Testis (tissue), 3 donors: ENCODE results near the gene COX6B2. TPM values are rescaled to one million over a fixed set of nuclear protein-coding genes. Genes with fewer than 3 reads are reported as not detected.

Source experiments
- DNase-seq: peaks from one replicate; pipeline ENCODE4 v3.0.0-alpha.2; 2019
- H3K27ac ChIP-seq, 2 donors: fragments of 200-600 bp; sonication (generic); one replicate each; pipeline ENCODE4 v1.5.1; 2019
- H3K27me3 ChIP-seq: fragments of 200-600 bp; sonication (generic); one replicate; pipeline ENCODE4 v1.5.1; 2019
- H3K36me3 ChIP-seq: fragments of 200-600 bp; sonication (generic); one replicate; pipeline ENCODE4 v1.5.1; 2017; ENCODE audit warnings: low read depth; ENCODE audit errors: missing control alignments
- H3K4me1 ChIP-seq: fragments of 200-600 bp; sonication (generic); one replicate; pipeline ENCODE4 v1.5.1; 2019
- H3K4me3 ChIP-seq, 2 donors: fragments of 200-600 bp; sonication (generic); one replicate each; pipeline ENCODE4 v1.5.1; 2017 to 2019
- H3K9me3 ChIP-seq: fragments of 200-600 bp; sonication (generic); one replicate; pipeline ENCODE4 v1.5.1; 2017
- POLR2A ChIP-seq: fragments of 450-650 bp; IDR thresholded peaks from one replicate; pipeline ENCODE4 v1.6.1; 2017; ENCODE audit warnings: antibody characterized with exemption, mild to moderate bottlenecking, moderate library complexity
- WGBS, 2 donors: methylation state at CpG; one replicate each; pipeline ENCODE4 v1.1.5; 2018; 5-methylcytosine and 5-hydroxymethylcytosine counted together
- intact Hi-C: fragments of 100-400 bp; cut with DNase I; formaldehyde crosslinking; loops from one replicate; pipeline ENCODE4 v1.15.1; 2023; ENCODE audit warnings: low total_unique reads
- polyA plus RNA-seq: library from polyadenylated mRNA; stranded (reverse); fragments of 350-450 nt; fragmentation: Illumina TruSeq; extraction: RNeasy Lipid Tissue Mini Kit (QIAGEN cat#74804); gene quantifications from one replicate; pipeline ENCODE4 v1.2.3, GENCODE V29; 2014; ENCODE audit warnings: low read depth, low replicate concordance; ENCODE audit not compliant: insufficient read depth
- total RNA-seq, 2 donors: library from RNA; depleted of rRNA; stranded (reverse); fragments of >200 nt; gene quantifications; one replicate each; pipeline ENCODE4 v1.2.3, GENCODE V29; 2016
- TF ChIP-seq, protein P1 (sequence below), 3 experiments: fragments of 450-650 bp in 2 of 3; fragments of 200-600 bp in 1 of 3; sonication (generic) in 1 of 3; IDR thresholded peaks; one replicate each; pipeline ENCODE4 v1.5.1; 2016 to 2019; ENCODE audit warnings: antibody characterized with exemption in 3 of 3, mild to moderate bottlenecking in 2 of 3, moderate library complexity in 1 of 3

Gene COX6B2
- total and polyA plus RNA-seq, 3 donors from 2014 or later, result 27.9 to 171 (median 47.5) TPM

DNA sequence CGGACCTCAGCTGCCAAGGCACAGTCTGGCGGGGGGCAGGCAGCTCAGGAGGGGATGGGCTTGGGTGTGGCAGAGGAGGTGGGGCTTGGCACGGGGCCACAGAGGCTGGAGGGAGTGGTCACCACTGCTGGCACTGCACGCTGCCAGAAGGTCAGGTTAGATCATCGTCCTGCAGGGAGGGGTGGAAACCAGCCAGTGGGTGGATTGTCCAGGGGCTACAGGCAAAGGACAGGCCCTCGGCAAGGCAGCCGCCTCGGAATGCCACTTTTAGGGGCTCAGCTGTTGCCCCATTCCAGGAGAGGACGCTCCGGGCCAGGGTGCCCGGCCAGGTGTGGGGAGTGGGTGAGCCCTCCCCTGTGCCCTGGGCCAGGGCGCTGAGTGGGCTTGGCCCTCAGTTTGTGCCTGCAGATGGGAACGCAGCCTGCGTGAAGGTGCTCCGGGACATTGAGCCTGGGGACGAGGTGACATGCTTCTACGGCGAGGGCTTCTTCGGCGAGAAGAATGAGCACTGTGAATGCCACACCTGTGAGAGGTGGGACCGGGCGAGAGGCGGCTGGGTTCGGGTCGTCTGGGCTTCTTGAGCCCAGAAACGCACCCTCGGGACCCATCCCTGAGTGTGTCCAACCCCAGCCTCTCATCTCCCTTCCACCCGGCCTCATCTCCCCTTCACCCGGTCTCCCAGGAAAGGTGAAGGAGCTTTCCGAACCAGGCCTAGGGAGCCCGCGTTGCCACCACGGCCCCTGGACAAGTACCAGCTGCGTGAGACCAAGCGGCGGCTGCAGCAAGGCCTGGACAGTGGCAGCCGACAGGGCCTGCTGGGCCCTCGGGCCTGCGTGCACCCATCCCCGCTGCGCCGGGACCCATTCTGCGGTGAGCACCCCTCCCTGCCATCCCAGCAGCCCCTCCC is 8.4 kb downstream of the COX6B2 start:
- no peak for TF ChIP-seq POLR2A
- TF ChIP-seq, protein P1, sequence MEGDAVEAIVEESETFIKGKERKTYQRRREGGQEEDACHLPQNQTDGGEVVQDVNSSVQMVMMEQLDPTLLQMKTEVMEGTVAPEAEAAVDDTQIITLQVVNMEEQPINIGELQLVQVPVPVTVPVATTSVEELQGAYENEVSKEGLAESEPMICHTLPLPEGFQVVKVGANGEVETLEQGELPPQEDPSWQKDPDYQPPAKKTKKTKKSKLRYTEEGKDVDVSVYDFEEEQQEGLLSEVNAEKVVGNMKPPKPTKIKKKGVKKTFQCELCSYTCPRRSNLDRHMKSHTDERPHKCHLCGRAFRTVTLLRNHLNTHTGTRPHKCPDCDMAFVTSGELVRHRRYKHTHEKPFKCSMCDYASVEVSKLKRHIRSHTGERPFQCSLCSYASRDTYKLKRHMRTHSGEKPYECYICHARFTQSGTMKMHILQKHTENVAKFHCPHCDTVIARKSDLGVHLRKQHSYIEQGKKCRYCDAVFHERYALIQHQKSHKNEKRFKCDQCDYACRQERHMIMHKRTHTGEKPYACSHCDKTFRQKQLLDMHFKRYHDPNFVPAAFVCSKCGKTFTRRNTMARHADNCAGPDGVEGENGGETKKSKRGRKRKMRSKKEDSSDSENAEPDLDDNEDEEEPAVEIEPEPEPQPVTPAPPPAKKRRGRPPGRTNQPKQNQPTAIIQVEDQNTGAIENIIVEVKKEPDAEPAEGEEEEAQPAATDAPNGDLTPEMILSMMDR (IDR thresholded peaks at IDR 0.05), result no peak
- Histone ChIP-seq H3K9me3 (no peaks in the 10 kb centered on the region), H3K27ac (no peak overlapping the region), H3K4me1 (peaks cover 7% of the 10 kb centered on the region), H3K36me3 (no peaks in the 10 kb centered on the region), H3K27me3 (no peaks in the 10 kb centered on the region), H3K4me3 (no peak overlapping the region)
- WGBS, 2 donors, result 80 to 87% methylated on average over 10 to 43 of the region's 43 CpGs
- intact Hi-C loops, result no loop called here
- peak; percentile 33 for DNase-seq

DNA sequence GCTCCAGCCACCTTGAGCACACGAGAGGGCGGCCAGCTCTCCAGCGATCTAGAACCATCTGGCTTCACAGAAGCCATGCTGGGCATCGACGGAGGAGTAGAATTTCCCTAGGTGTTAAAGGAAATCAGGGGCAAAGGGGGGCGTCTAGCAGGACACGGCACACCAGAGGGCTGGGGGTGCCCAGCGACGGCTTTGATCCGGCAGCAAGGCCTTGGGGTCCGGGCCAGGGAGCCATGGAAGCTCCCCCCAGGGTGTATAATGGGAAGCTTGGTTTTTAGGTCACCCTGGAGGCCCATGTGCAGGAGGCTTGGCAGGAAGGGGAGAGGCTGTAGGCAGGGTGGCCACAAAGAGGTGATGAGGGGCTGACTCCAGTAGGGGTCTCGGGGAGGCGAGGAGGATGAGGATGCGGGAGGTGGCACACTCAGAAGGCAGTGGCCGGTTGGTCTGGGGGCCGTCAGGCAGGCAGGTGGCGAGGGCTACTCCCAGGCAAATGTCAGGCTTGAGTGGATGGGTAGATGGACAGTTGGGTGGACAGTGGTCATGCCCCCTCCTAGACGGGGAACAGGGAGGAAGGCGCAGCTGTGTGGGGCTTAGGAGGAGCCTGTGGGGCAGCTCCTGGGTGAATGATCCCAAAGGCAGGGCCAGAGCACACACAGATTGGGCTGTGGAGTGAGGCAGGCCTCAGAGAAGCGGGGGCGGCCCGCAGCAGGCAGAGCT is 9.3 kb downstream of the COX6B2 start:
- H3K36me3 ChIP-seq, result no peaks in the 10 kb centered on the region
- intact Hi-C loops, result no loop called here
- DNase-seq, result no peak
- peaks cover 15% of the 10 kb centered on the region for H3K4me1 ChIP-seq
- no peak overlapping the region for H3K27ac ChIP-seq
- H3K9me3 ChIP-seq, result no peaks in the 10 kb centered on the region
- WGBS, 2 donors, result 87 to 88% methylated on average over 17 to 22 of the region's 22 CpGs
- no peak overlapping the region for H3K4me3 ChIP-seq
- no peak for TF ChIP-seq POLR2A
- TF ChIP-seq, protein P1 (IDR thresholded peaks at IDR 0.05), result no peak
- H3K27me3 ChIP-seq, result no peaks in the 10 kb centered on the region

DNA sequence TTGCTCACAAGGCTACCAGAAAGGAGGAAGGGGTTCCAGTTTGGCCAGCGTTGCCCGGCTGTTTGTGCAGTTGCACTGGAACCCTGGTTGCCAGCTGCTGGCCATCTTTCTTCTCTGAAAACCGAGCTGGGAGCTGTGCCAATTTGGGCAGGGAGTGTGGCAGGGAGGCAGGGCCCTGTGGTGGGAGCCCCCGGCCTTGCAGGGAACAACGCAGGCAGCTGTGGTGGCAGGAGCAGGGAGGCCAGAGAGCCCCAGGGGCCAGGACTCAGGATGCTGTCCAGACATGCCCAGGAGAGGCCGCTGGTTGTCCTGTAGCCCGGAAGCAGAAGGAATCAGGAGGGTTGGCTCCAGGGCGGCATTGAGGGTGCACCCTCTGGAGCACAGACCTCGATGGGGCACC is 10.1 kb downstream of the COX6B2 start:
- TF ChIP-seq POLR2A, result no peak
- TF ChIP-seq, protein P1 (IDR thresholded peaks at IDR 0.05), result no peak
- H3K9me3 ChIP-seq, result no peaks in the 10 kb centered on the region
- 78 to 79% methylated on average over 6 to 9 of the region's 9 CpGs for WGBS, 2 donors
- H3K27me3 ChIP-seq, result no peaks in the 10 kb centered on the region
- peaks cover 16% of the 10 kb centered on the region for H3K4me1 ChIP-seq
- intact Hi-C loops, result loop anchor here (5.0 kb wide), 1 partner anchor 38 kb away; the partner anchor contains the start of gene TMEM238
- no peaks in the 10 kb centered on the region for H3K36me3 ChIP-seq
- peak; percentile 45 for DNase-seq
- H3K4me3 ChIP-seq, result no peak overlapping the region
- no peak overlapping the region for H3K27ac ChIP-seq

DNA sequence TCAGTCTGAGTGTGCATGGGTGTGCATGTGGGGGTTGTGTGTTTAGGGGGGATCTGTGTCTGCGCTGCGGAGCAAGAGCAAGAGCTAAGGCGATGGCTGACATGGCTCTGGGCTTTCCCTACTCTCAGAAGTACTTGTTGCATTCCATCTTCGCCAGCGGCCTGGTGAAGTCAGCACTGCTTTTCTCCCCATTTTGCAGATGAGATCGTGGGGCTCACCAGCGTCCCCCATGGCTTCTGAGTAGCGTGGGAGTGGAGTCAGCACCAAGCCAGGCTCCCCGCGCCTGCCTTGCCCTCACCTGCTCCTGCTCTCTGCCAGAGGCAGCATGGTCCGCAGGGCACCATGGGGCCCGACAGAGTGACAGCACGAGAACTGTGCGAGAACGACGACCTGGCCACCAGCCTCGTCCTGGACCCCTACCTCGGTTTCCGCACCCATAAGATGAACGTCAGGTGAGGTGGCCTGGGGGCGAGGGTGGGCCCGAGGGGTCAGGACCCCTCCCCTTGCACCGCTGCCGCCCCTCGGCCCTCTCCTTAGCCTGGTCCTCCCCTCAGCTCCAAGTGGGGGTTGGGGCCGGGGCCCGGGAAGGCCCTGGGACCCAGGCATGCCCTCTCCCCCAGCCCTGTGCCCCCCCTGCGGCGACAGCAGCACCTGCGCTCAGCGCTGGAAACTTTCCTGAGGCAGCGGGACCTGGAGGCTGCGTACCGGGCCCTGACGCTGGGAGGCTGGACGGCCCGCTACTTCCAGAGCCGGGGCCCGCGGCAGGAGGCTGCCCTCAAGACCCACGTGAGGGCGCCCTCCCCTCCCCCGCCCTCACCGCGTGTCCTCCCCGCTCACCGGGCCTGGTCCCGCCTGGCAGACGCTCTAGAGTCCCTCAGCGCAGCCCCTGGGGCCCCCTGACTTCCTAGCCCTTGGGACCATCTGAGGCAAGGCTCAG is 12.7 kb downstream of the COX6B2 start:
- H3K4me1 ChIP-seq, result peaks cover 20% of the 10 kb centered on the region
- H3K9me3 ChIP-seq, result no peaks in the 10 kb centered on the region
- H3K27ac ChIP-seq, result no peak overlapping the region
- 79 to 84% methylated on average over 16 to 50 of the region's 50 CpGs for WGBS, 2 donors
- no peaks in the 10 kb centered on the region for H3K27me3 ChIP-seq
- no peaks in the 10 kb centered on the region for H3K36me3 ChIP-seq
- intact Hi-C loops, result loop anchor here (5.0 kb wide), 1 partner anchor 40 kb away; the partner anchor contains the start of gene TMEM238
- TF ChIP-seq, protein P1 (IDR thresholded peaks at IDR 0.05), result no peak
- no peak for TF ChIP-seq POLR2A
- DNase-seq, result no peak
- H3K4me3 ChIP-seq, result no peak overlapping the region
